WTC11 (cell line): ENCODE data around the gene LOXL1. TPM values are rescaled to one million over a fixed set of nuclear protein-coding genes. Genes with fewer than 3 reads are reported as not detected.

Experiments
- ATAC-seq: fragments of 200-7000 bp; cut with Tn5 transposase; 2 replicates; pipeline ENCODE4 v1.10.0; 2021; ENCODE audit warnings: mild to moderate bottlenecking, moderate library complexity
- CTCF ChIA-PET: fragments of 300-600 bp; sonication (Branson Sonifier 250); formaldehyde crosslinking; loops from one replicate; lab custom pipeline; 2021; ENCODE audit warnings: antibody characterized with exemption; lab: Charles Lee
- POLR2A ChIA-PET: fragments of 350-600 bp; sonication (Branson Sonifier 250); formaldehyde crosslinking; loops from one replicate; lab custom pipeline; 2021; ENCODE audit warnings: antibody characterized with exemption; lab: Charles Lee
- DNase-seq: peaks from one replicate; pipeline ENCODE4 v3.0.0; 2021; ENCODE audit warnings: low spot score
- H3K27ac Mint-ChIP-seq: 2 replicates; pipeline ENCODE4 v1.8.0; 2021; ENCODE audit warnings: mixed read lengths
- H3K27me3 Mint-ChIP-seq: 2 replicates; pipeline ENCODE4 v1.8.0; 2021; ENCODE audit warnings: low read depth, mild to moderate bottlenecking, moderate library complexity, mixed read lengths
- H3K36me3 Mint-ChIP-seq: 2 replicates; pipeline ENCODE4 v1.8.0; 2021; ENCODE audit warnings: mixed read lengths
- H3K4me1 Mint-ChIP-seq: 2 replicates; pipeline ENCODE4 v1.8.0; 2022; ENCODE audit warnings: mixed read lengths
- H3K4me3 Mint-ChIP-seq: 2 replicates; pipeline ENCODE4 v1.8.0; 2021; ENCODE audit warnings: mild to moderate bottlenecking, moderate library complexity, mixed read lengths
- H3K9me3 Mint-ChIP-seq: 2 replicates; pipeline ENCODE4 v1.8.0; 2021; ENCODE audit warnings: mixed read lengths
- CREB1 ChIP-seq: sonication (generic); formaldehyde crosslinking; IDR thresholded peaks from 2 replicates; pipeline ENCODE4 v1.8.0; 2023; ENCODE audit warnings: mild to moderate bottlenecking, missing genetic modification reagents
- ESRRA ChIP-seq: sonication (generic); formaldehyde crosslinking; IDR thresholded peaks from 2 replicates; pipeline ENCODE4 v1.8.1; 2022; ENCODE audit warnings: mild to moderate bottlenecking, missing genetic modification reagents, borderline replicate concordance
- FOXJ3 ChIP-seq: sonication (generic); formaldehyde crosslinking; IDR thresholded peaks from 2 replicates; pipeline ENCODE4 v1.9.0; 2021; ENCODE audit warnings: missing genetic modification reagents, mild to moderate bottlenecking, borderline replicate concordance
- MXD4 ChIP-seq: fragments of 250-450 bp; sonication (Bioruptor Pico); IDR thresholded peaks from 2 replicates; pipeline ENCODE4 v1.8.0; 2021; ENCODE audit warnings: mild to moderate bottlenecking, moderate library complexity, borderline replicate concordance
- MYBL2 ChIP-seq: sonication (generic); formaldehyde crosslinking; IDR thresholded peaks from 2 replicates; pipeline ENCODE4 v1.8.1; 2023; ENCODE audit warnings: mild to moderate bottlenecking, moderate library complexity, missing genetic modification reagents
- NR1H2 ChIP-seq: sonication (generic); formaldehyde crosslinking; IDR thresholded peaks from 2 replicates; pipeline ENCODE4 v1.9.0; 2021; ENCODE audit warnings: mild to moderate bottlenecking, moderate library complexity, missing genetic modification reagents
- OVOL2 ChIP-seq: fragments of 250-450 bp; sonication (Bioruptor Pico); IDR thresholded peaks from 2 replicates; pipeline ENCODE4 v1.9.0; 2021; ENCODE audit warnings: mild to moderate bottlenecking, borderline replicate concordance
- PREB ChIP-seq: sonication (generic); formaldehyde crosslinking; IDR thresholded peaks from 2 replicates; pipeline ENCODE4 v1.8.1; 2022; ENCODE audit warnings: mild to moderate bottlenecking, missing genetic modification reagents, moderate library complexity, borderline replicate concordance
- PRRX2 ChIP-seq: fragments of 250-450 bp; sonication (Bioruptor Pico); IDR thresholded peaks from 2 replicates; pipeline ENCODE4 v1.8.0; 2021; ENCODE audit warnings: mild to moderate bottlenecking
- SP1 ChIP-seq: sonication (generic); formaldehyde crosslinking; conservative IDR thresholded peaks from 2 replicates; pipeline ENCODE4 v1.8.1; 2022; ENCODE audit warnings: missing genetic modification reagents
- TCF7 ChIP-seq: sonication (generic); formaldehyde crosslinking; IDR thresholded peaks from 2 replicates; pipeline ENCODE4 v1.8.0; 2022; ENCODE audit warnings: mild to moderate bottlenecking, low read depth, missing genetic modification reagents, moderate library complexity
- ZNF281 ChIP-seq: sonication (generic); formaldehyde crosslinking; IDR thresholded peaks from 2 replicates; pipeline ENCODE4 v1.8.0; 2023; ENCODE audit warnings: mild to moderate bottlenecking, missing genetic modification reagents
- ZNF396 ChIP-seq: fragments of 250-450 bp; sonication (Bioruptor Pico); IDR thresholded peaks from 2 replicates; pipeline ENCODE4 v1.8.0; 2021; ENCODE audit warnings: mild to moderate bottlenecking, moderate library complexity, borderline replicate concordance
- ZNF416 ChIP-seq: fragments of 250-450 bp; sonication (Bioruptor Pico); IDR thresholded peaks from 2 replicates; pipeline ENCODE4 v1.9.0; 2021; ENCODE audit warnings: mild to moderate bottlenecking, inconsistent platforms
- total RNA-seq: library from RNA; stranded (reverse); gene quantifications from 3 replicates; pipeline ENCODE4 v1.2.3, GENCODE V29; 2021
- TF ChIP-seq, protein P1 (sequence below): sonication (generic); formaldehyde crosslinking; IDR thresholded peaks from 2 replicates; pipeline ENCODE4 v1.8.0; 2023; ENCODE audit warnings: missing genetic modification reagents
- TF ChIP-seq, protein P2 (sequence below): sonication (generic); formaldehyde crosslinking; IDR thresholded peaks from 2 replicates; pipeline ENCODE4 v1.8.0; 2022; ENCODE audit warnings: mild to moderate bottlenecking, missing genetic modification reagents
- TF ChIP-seq, protein P3 (sequence below): fragments of 250-450 bp; sonication (Bioruptor Pico); IDR thresholded peaks from 2 replicates; pipeline ENCODE4 v2.1.2; 2022; ENCODE audit warnings: mild to moderate bottlenecking, moderate library complexity
- TF ChIP-seq, protein P4 (sequence below): fragments of 250-450 bp; sonication (Bioruptor Pico); IDR thresholded peaks from 2 replicates; pipeline ENCODE4 v1.9.0; 2021; ENCODE audit warnings: mild to moderate bottlenecking
- TF ChIP-seq, protein P5 (sequence below): sonication (generic); formaldehyde crosslinking; IDR thresholded peaks from 2 replicates; pipeline ENCODE4 v1.8.0; 2022; ENCODE audit warnings: missing genetic modification reagents

The LOXL1 gene
- total RNA-seq, 1 experiment from 2014 or later: 10.6 TPM

- TF ChIP-seq NR1H2 (CRISPR knock-in tag): no peak
- no peak for TF ChIP-seq CREB1 (CRISPR knock-in tag)
- TF ChIP-seq, protein P1, sequence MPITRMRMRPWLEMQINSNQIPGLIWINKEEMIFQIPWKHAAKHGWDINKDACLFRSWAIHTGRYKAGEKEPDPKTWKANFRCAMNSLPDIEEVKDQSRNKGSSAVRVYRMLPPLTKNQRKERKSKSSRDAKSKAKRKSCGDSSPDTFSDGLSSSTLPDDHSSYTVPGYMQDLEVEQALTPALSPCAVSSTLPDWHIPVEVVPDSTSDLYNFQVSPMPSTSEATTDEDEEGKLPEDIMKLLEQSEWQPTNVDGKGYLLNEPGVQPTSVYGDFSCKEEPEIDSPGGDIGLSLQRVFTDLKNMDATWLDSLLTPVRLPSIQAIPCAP (CRISPR knock-in tag): no peak
These were observed 37.8 kb upstream of the LOXL1 start (continued) for GRCh38 chr15:73888224-73889041.

GRCh38 chr15:73889053-73889761 lies 37.1 kb upstream of the LOXL1 start:
- no peak overlapping the region for H3K4me3 Mint-ChIP-seq
- H3K27me3 Mint-ChIP-seq: peaks cover 4% of the 10 kb centered on the region; the same call in 1 of the 2 replicates
- H3K4me1 Mint-ChIP-seq: peaks cover under 1% of the 10 kb centered on the region; the same call in 1 of the 2 replicates
- no peak overlapping the region for H3K27ac Mint-ChIP-seq
- H3K36me3 Mint-ChIP-seq: 0 out of 2 replicates have a peak, but pooled peaks cover 3% of the 10 kb centered on the region
- ChIA-PET CTCF (interaction anchor here (1.0 to 3.8 kb wide), 4 partner anchors 15 to 185 kb away, joined by 3 to 13 read pairs (median 8); no protein-coding TSS in a partner anchor), POLR2A (no interaction called here)
- no peak for DNase-seq
- TF ChIP-seq TCF7 (CRISPR knock-in tag) (no peak), SP1 (no peak), FOXJ3 (no peak), PRRX2 (no peak), ZNF396 (CRISPR knock-in tag) (no peak), OVOL2 (CRISPR knock-in tag) (no peak), MXD4 (CRISPR knock-in tag) (no peak)
- TF ChIP-seq, protein P2, sequence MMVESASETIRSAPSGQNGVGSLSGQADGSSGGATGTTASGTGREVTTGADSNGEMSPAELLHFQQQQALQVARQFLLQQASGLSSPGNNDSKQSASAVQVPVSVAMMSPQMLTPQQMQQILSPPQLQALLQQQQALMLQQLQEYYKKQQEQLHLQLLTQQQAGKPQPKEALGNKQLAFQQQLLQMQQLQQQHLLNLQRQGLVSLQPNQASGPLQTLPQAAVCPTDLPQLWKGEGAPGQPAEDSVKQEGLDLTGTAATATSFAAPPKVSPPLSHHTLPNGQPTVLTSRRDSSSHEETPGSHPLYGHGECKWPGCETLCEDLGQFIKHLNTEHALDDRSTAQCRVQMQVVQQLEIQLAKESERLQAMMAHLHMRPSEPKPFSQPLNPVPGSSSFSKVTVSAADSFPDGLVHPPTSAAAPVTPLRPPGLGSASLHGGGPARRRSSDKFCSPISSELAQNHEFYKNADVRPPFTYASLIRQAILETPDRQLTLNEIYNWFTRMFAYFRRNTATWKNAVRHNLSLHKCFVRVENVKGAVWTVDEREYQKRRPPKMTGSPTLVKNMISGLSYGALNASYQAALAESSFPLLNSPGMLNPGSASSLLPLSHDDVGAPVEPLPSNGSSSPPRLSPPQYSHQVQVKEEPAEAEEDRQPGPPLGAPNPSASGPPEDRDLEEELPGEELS: no peak
- TF ChIP-seq, protein P3, sequence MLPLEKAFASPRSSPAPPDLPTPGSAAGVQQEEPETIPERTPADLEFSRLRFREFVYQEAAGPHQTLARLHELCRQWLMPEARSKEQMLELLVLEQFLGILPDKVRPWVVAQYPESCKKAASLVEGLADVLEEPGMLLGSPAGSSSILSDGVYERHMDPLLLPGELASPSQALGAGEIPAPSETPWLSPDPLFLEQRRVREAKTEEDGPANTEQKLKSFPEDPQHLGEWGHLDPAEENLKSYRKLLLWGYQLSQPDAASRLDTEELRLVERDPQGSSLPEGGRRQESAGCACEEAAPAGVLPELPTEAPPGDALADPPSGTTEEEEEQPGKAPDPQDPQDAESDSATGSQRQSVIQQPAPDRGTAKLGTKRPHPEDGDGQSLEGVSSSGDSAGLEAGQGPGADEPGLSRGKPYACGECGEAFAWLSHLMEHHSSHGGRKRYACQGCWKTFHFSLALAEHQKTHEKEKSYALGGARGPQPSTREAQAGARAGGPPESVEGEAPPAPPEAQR (CRISPR knock-in tag): no peak
- ATAC-seq: no peak
- peaks cover 13% of the 10 kb centered on the region for H3K9me3 Mint-ChIP-seq

GRCh38 chr15:73889762-73890124 lies 36.5 kb upstream of the LOXL1 start:
- H3K27ac Mint-ChIP-seq: no peak overlapping the region
- H3K4me3 Mint-ChIP-seq: no peak overlapping the region
- ChIA-PET POLR2A (no interaction called here), CTCF (interaction anchor here (1.0 to 3.8 kb wide), 4 partner anchors 16 to 185 kb away, joined by 3 to 13 read pairs (median 8); no protein-coding TSS in a partner anchor)
- ATAC-seq (no peak), DNase-seq (no peak)
- H3K36me3 Mint-ChIP-seq: 0 out of 2 replicates have a peak, but pooled peaks cover 3% of the 10 kb centered on the region
- peaks cover 13% of the 10 kb centered on the region for H3K9me3 Mint-ChIP-seq
- peaks cover 6% of the 10 kb centered on the region for H3K4me1 Mint-ChIP-seq
- peaks cover 4% of the 10 kb centered on the region; the same call in 1 of the 2 replicates for H3K27me3 Mint-ChIP-seq
- TF ChIP-seq ESRRA (no peak), MYBL2 (no peak), MXD4 (CRISPR knock-in tag) (no peak), ZNF416 (CRISPR knock-in tag) (no peak), PREB (CRISPR knock-in tag) (no peak), ZNF281 (CRISPR knock-in tag) (no peak)
- TF ChIP-seq, protein P4, sequence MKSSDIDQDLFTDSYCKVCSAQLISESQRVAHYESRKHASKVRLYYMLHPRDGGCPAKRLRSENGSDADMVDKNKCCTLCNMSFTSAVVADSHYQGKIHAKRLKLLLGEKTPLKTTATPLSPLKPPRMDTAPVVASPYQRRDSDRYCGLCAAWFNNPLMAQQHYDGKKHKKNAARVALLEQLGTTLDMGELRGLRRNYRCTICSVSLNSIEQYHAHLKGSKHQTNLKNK (CRISPR knock-in tag): no peak
- TF ChIP-seq, protein P5, sequence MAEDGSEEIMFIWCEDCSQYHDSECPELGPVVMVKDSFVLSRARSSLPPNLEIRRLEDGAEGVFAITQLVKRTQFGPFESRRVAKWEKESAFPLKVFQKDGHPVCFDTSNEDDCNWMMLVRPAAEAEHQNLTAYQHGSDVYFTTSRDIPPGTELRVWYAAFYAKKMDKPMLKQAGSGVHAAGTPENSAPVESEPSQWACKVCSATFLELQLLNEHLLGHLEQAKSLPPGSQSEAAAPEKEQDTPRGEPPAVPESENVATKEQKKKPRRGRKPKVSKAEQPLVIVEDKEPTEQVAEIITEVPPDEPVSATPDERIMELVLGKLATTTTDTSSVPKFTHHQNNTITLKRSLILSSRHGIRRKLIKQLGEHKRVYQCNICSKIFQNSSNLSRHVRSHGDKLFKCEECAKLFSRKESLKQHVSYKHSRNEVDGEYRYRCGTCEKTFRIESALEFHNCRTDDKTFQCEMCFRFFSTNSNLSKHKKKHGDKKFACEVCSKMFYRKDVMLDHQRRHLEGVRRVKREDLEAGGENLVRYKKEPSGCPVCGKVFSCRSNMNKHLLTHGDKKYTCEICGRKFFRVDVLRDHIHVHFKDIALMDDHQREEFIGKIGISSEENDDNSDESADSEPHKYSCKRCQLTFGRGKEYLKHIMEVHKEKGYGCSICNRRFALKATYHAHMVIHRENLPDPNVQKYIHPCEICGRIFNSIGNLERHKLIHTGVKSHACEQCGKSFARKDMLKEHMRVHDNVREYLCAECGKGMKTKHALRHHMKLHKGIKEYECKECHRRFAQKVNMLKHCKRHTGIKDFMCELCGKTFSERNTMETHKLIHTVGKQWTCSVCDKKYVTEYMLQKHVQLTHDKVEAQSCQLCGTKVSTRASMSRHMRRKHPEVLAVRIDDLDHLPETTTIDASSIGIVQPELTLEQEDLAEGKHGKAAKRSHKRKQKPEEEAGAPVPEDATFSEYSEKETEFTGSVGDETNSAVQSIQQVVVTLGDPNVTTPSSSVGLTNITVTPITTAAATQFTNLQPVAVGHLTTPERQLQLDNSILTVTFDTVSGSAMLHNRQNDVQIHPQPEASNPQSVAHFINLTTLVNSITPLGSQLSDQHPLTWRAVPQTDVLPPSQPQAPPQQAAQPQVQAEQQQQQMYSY (CRISPR knock-in tag): no peak
